ENCODE results near the gene CIP2A. TPM values are rescaled to one million over a fixed set of nuclear protein-coding genes. Genes with fewer than 3 reads are reported as not detected.

Gene CIP2A
- polyA plus RNA-seq, 1 donor from 2014 or later, result 29.3 TPM

- Histone ChIP-seq H3K4me3 (ENCODE audit: low read length) (no peak overlapping the region), H3K27me3 (ENCODE audit: insufficient read depth, low read depth, low read length) (no peaks in the 10 kb centered on the region), H4K20me1 (ENCODE audit: insufficient read depth) (no peaks in the 10 kb centered on the region), H3K9ac (ENCODE audit: low read length) (no peak overlapping the region), H3K4me2 (ENCODE audit: low read length) (no peak overlapping the region), H3F3A (ENCODE audit: insufficient read depth, low read length, poor library complexity, severe bottlenecking) (no peaks in the 10 kb centered on the region), H3K79me2 (replicated peaks; ENCODE audit: insufficient read depth, low read length) (peaks cover 7% of the 10 kb centered on the region), H2AFZ (ENCODE audit: low read depth, low read length) (no peak overlapping the region), H3K9me3 (ENCODE audit: low read length) (no peaks in the 10 kb centered on the region), H3K36me3 (ENCODE audit: insufficient read depth, low read length) (no peaks in the 10 kb centered on the region), H3K27ac (ENCODE audit: low read length) (no peak overlapping the region), H3K9me2 (ENCODE audit: insufficient read depth, low read length) (no peaks in the 10 kb centered on the region)
- TF ChIP-seq SMC3 (conservative IDR thresholded peaks at IDR 0.05; ENCODE audit: poor library complexity), result no peak
- TF ChIP-seq MXI1 (conservative IDR thresholded peaks at IDR 0.05; ENCODE audit: poor library complexity, severe bottlenecking), result no peak
- no peak for TF ChIP-seq TAF1 (IDR thresholded peaks at IDR 0.05; ENCODE audit: low read depth)
- no peak for TF ChIP-seq POLR2AphosphoS5 (IDR thresholded peaks at IDR 0.05)
- no peak for TF ChIP-seq EZH2 (IDR thresholded peaks at IDR 0.05; ENCODE audit: borderline replicate concordance, insufficient read depth, low read length, poor library complexity, severe bottlenecking)
- no peak for TF ChIP-seq RAD21 (conservative IDR thresholded peaks at IDR 0.05)
- no peak for TF ChIP-seq EP300 (conservative IDR thresholded peaks at IDR 0.05; ENCODE audit: poor library complexity, severe bottlenecking)
- no peak for TF ChIP-seq REST (IDR thresholded peaks at IDR 0.05; ENCODE audit: borderline replicate concordance)
- TF ChIP-seq CTCF (IDR thresholded peaks at IDR 0.05; ENCODE audit: poor library complexity, severe bottlenecking), result no peak
These were observed 10.6 kb upstream of the CIP2A start for GRCh38 chr3:108599677-108600409.

GRCh38 chr3:108598375-108598774 is 9.1 kb upstream of the CIP2A start:
- peaks cover 3% of the 10 kb centered on the region for H3K79me2 ChIP-seq (replicated peaks; ENCODE audit: insufficient read depth, low read length)

More at GRCh38 chr3:108598375-108598774, 9.1 kb upstream of the CIP2A start:
- TF ChIP-seq CTCF (IDR thresholded peaks at IDR 0.05; ENCODE audit: poor library complexity, severe bottlenecking) (no peak), SMC3 (conservative IDR thresholded peaks at IDR 0.05; ENCODE audit: poor library complexity) (no peak), REST (IDR thresholded peaks at IDR 0.05; ENCODE audit: borderline replicate concordance) (no peak), TAF1 (IDR thresholded peaks at IDR 0.05; ENCODE audit: low read depth) (no peak), RAD21 (conservative IDR thresholded peaks at IDR 0.05) (no peak), POLR2AphosphoS5 (IDR thresholded peaks at IDR 0.05) (no peak), MXI1 (conservative IDR thresholded peaks at IDR 0.05; ENCODE audit: poor library complexity, severe bottlenecking) (no peak), EZH2 (IDR thresholded peaks at IDR 0.05; ENCODE audit: borderline replicate concordance, insufficient read depth, low read length, poor library complexity, severe bottlenecking) (no peak), EP300 (conservative IDR thresholded peaks at IDR 0.05; ENCODE audit: poor library complexity, severe bottlenecking) (no peak)
- H2AFZ ChIP-seq (ENCODE audit: low read depth, low read length), result no peak overlapping the region
- no peak overlapping the region for H3K4me3 ChIP-seq (ENCODE audit: low read length)
- H3K27ac ChIP-seq (ENCODE audit: low read length), result no peak overlapping the region
- no peaks in the 10 kb centered on the region for H3K9me2 ChIP-seq (ENCODE audit: insufficient read depth, low read length)
- no peaks in the 10 kb centered on the region for H3K9me3 ChIP-seq (ENCODE audit: low read length)
- no peaks in the 10 kb centered on the region for H3K27me3 ChIP-seq (ENCODE audit: insufficient read depth, low read depth, low read length)
- H3K4me2 ChIP-seq (ENCODE audit: low read length), result no peak overlapping the region
- H3K36me3 ChIP-seq (ENCODE audit: insufficient read depth, low read length), result no peaks in the 10 kb centered on the region
- no peaks in the 10 kb centered on the region for H4K20me1 ChIP-seq (ENCODE audit: insufficient read depth)
- no peaks in the 10 kb centered on the region for H3F3A ChIP-seq (ENCODE audit: insufficient read depth, low read length, poor library complexity, severe bottlenecking)
- H3K9ac ChIP-seq (ENCODE audit: low read length), result no peak overlapping the region
